HG02870 (cell line): ENCODE data around the gene DLX1.
"Not testable (repeated sequence)": the region's sequence is repeated elsewhere in the genome, so short reads cannot be mapped to it uniquely, and the experiment has no call there.

ENCODE experiments used
- ATAC-seq: cut with Tn5 transposase; IDR thresholded peaks from one replicate; pipeline ENCODE4 v1.9.1; 2021; ENCODE audit warnings: mild to moderate bottlenecking, moderate library complexity; ENCODE audit not compliant: unreplicated experiment

DLX1 gene

DNA sequence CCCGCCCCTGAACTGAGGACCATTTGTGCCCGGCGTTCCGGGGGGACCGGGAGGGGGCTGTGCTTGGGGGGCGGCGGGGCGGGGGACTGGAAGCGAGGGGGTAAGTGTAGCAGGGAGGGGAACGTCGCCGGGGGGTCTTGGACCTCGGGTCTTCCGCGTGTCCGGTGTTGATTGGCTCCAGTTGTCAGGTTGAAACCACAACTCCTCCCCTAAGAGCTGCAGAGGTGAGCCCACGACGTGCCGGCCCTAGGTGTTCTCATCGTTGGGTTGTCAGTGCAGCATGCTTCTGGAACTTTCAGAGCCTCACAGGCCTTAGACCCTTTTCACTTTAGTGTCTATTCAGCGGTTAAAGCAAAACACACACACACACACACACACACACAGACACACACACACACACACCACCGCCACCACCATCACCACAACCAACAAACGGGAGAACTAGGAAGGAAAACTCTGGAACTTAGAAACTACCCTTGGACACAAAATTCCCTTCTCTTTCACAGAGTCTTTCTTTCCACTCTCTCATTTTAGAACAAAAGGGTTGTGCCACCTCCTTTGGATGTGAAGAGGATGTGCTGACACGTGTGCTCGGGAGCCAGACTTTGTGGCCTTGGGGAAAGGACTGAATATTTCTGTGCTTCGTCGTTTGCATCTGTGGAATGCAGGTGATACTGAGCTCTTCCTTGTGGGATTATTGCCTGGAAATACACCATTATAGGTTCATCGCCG lies 24.1 kb downstream of the DLX1 start:
- ATAC-seq = no peak

GRCh38 chr2:172109988-172110811 lies 24.9 kb downstream of the DLX1 start:
- no peak for ATAC-seq

- ATAC-seq = no peak
Observed at GRCh38 chr2:172113617-172114016, 28.3 kb downstream of the DLX1 start.

GRCh38 chr2:172114176-172114575 lies 28.9 kb downstream of the DLX1 start:
- ATAC-seq = not testable (repeated sequence)

- no peak for ATAC-seq
Observed at GRCh38 chr2:172114579-172114978, 29.3 kb downstream of the DLX1 start.

DNA sequence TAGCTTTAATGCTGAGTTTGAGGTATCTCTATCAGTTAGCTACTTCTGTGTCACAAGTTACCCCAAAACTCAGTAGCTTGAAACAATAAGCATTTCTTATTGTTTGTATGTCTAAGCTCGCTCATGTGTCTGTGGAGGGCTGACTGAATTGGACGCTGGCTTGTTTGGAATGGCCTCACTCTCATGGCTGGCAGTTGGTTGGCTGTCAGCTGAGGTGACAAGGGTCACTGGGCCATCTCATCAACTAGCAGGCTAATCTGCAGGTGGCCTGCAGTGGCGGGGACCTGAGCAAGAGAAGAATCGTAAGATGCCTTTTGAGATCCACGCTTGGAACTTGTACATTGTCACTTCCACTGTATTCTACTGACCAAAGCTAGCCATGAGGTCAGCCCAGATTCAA lies 30.8 kb downstream of the DLX1 start:
- no peak for ATAC-seq

DNA sequence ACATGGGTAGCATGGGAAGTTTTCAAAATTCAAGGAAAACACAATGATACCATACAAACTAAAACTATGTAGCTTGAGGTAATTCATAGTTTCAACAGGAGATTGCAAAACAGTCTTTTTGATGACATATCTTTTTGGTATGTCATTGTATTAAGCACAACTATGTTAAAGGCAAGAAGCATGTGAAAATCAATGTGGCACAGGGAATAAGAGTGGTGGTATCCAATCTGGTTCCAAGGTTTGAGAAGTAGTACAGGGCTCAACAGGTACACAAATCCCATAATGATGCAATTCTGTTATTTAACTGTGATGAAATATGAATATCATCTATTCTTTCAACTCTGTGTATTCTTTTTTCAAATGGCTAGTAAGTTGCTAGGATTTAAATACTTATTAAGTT lies 33.8 kb downstream of the DLX1 start:
- ATAC-seq = no peak

DNA sequence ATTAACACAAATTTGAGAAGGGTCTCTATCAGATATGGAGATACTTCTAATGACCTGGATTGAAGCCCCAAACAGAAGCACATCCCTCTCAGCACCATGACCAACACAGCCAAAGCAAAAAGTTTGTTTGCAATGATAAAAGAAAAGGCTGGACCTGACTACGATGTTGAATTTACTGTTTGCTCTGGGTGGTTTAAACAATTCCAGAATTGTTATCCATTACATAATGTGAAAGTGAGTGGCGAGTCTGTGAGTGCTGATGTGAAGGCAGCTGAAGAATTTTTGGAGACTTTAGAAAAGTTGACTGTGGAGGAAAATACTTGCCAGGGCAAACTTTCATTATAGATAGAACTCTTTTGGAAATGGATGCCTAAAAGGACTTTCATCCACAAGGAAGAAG lies 34.8 kb downstream of the DLX1 start:
- no peak for ATAC-seq

DNA sequence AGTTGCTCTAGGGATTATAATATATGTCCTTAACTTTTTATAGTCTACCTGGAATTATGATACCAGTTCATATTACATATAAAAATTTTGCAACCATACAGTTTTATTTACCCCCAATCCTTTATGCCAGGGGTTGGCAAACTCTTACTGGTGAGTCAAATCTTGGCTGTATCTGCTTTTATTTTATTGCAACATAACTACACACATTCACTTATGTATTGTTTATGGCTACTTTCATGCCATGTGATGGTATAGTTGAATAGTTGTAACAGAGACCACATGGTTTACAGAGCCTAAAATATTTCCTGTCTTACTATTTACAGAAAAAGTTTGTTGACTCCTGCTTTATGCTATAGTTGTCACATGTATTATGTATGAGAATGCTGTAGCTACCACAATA lies 43.2 kb downstream of the DLX1 start:
- ATAC-seq = no peak

DNA sequence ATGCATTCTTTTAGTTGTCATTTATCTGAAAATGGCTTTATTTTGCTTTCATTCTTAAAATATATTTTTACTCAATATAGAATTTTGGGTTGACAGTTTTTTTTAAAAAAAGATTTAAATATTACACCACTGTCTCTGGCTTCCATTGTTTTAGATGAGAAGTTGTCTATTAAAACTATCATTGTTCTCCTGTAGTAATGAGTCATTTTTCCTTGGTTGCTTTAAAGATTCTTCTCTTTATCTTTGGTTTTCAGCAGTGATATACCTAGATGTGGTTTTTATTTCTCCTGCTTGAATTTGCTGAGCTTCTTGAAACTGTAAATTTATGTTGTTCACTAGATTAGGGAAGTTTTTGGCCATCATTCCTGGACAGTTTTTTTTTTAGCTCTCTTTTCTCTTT lies 44.1 kb downstream of the DLX1 start:
- ATAC-seq = no peak

GRCh38 chr2:172131713-172132555 lies 46.6 kb downstream of the DLX1 start:
- ATAC-seq = no peak

GRCh38 chr2:172134270-172134669 lies 49.0 kb downstream of the DLX1 start:
- no peak for ATAC-seq

GRCh38 chr2:172135446-172135845 lies 50.1 kb downstream of the DLX1 start:
- no peak for ATAC-seq

DNA sequence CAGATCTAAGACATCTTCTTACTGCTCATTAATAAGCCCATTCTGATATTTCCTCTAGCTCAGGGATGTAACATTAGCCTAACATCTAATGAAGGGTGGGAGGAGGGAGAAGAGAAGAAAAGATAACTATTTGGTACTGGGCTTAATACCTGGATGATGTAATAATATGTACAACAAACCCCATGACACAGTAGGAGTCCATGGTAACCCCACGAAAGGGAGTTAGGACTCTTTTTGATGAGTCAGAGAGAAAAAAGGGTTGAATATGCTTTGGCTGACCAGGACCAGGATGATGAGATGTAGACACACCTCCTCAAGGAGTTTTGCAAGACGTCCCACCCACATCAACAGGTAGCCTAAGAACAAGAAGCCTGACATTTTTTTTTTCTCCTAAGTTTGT lies 51.8 kb downstream of the DLX1 start:
- ATAC-seq = no peak

DNA sequence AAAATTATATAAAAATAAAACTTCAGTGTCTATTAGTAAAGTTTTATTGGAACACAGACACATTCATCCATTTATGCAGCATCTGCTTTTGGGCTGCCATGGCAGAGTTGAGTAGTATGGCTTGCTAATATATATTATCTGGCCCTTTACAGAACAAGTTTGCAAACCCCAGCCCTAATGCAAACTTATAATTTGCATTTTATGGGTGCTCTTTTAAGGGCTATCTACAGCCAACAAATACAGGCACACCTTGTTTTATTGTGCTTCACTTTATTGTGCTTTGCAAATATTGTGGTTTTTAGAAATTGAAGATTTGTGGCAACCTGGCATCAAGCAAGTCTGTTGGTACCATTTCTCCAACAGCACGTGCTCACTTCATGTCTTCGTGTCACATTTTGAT lies 52.6 kb downstream of the DLX1 start:
- ATAC-seq = no peak

DNA sequence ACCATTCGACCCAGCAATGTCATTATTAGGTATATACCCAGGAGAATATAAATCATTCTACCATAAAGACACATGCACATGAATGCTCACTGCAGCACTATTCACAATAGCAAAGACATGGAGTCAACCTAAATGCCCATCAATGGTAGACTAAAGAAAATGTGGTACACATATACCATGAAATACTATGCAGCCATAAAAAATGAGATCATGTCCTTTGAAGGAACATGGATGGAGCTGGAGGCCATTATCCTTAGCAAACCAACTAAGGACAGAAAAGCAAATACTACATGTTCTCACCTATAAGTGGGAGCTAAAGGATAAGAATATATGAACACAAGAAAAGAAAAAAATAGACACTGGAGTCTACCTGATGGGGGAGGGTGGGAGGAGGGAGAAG lies 53.4 kb downstream of the DLX1 start:
- not testable (repeated sequence) for ATAC-seq
